Bronchial epithelial cell (primary cell): ENCODE measurements around the gene APOC3. TPM values are rescaled to one million over a fixed set of nuclear protein-coding genes. Genes with fewer than 3 reads are reported as not detected.

Experiments
- DNase-seq: peaks from one replicate; pipeline ENCODE4 v3.0.0-alpha.2; 2010; ENCODE audit warnings: low read depth
- FAIRE-seq: peaks from 2 replicates; lab custom pipeline; 2011; peaks lifted over from hg19 to GRCh38; lab: Jason Lieb, UNC
- H3K27me3 ChIP-seq: 2 replicates; pipeline ENCODE4 v1.5.1; 2011; ENCODE audit warnings: low read length; ENCODE audit not compliant: control insufficient read depth, insufficient read depth
- H3K36me3 ChIP-seq: 2 replicates; pipeline ENCODE4 v1.5.1; 2011; ENCODE audit warnings: low read length; ENCODE audit not compliant: control insufficient read depth, insufficient read depth
- H3K4me3 ChIP-seq: 2 replicates; pipeline ENCODE4 v1.5.1; 2011; ENCODE audit warnings: mild to moderate bottlenecking, low read depth, low read length, control low read depth
- CTCF ChIP-seq: IDR thresholded peaks from 2 replicates; pipeline ENCODE4 v1.5.1; 2011; ENCODE audit warnings: mild to moderate bottlenecking, moderate library complexity, low read length, control low read depth, inconsistent platforms; ENCODE audit not compliant: insufficient read depth, severe bottlenecking
- total RNA-seq: library from RNA; depleted of rRNA; stranded (reverse); fragments of >200 nt; gene quantifications from 2 replicates; pipeline ENCODE4 v1.2.1, GENCODE V29; 2014

The APOC3 gene
- total RNA-seq = not detected in 2 replicates

GRCh38 chr11:116829525-116830183, at the start of gene APOC3:
Gene APOC3 (plus strand): TSS chr11:116829907. CDS start chr11:116830583, 676 bp downstream.
- H3K36me3 ChIP-seq = no peaks in the 10 kb centered on the region
- no peaks in the 10 kb centered on the region for H3K27me3 ChIP-seq
- TF ChIP-seq CTCF = no peak
- FAIRE-seq (no peak), DNase-seq (no peak)
- H3K4me3 ChIP-seq = no peak within 1 kb of the TSS

- peaks cover 43% of the 10 kb centered on the region for H3K36me3 ChIP-seq
- no peak for FAIRE-seq
- no peak overlapping the region for H3K4me3 ChIP-seq
- TF ChIP-seq CTCF = no peak
- peak; percentile 73 for DNase-seq
- H3K27me3 ChIP-seq = no peaks in the 10 kb centered on the region
Measured at GRCh38 chr11:116782728-116783127, 47.0 kb upstream of the APOC3 start.

- no peaks in the 10 kb centered on the region for H3K27me3 ChIP-seq
- TF ChIP-seq CTCF = no peak
- DNase-seq = no peak
- FAIRE-seq = no peak
- H3K36me3 ChIP-seq = peaks cover 25% of the 10 kb centered on the region
- no peak overlapping the region for H3K4me3 ChIP-seq
Measured at GRCh38 chr11:116786326-116786725, 43.4 kb upstream of the APOC3 start.

GRCh38 chr11:116786966-116787365, 42.7 kb upstream of the APOC3 start:
- no peaks in the 10 kb centered on the region for H3K27me3 ChIP-seq
- no peak for TF ChIP-seq CTCF
- no peak for FAIRE-seq
- peak overlapping the region; percentile 86 for H3K4me3 ChIP-seq
- peaks cover 24% of the 10 kb centered on the region for H3K36me3 ChIP-seq
- DNase-seq = no peak

GRCh38 chr11:116787436-116787785, 42.3 kb upstream of the APOC3 start:
- Histone ChIP-seq H3K4me3 (peak overlapping the region; percentile 86), H3K36me3 (peaks cover 21% of the 10 kb centered on the region), H3K27me3 (no peaks in the 10 kb centered on the region)
- no peak for TF ChIP-seq CTCF
- no peak for FAIRE-seq
- DNase-seq = peak; percentile 10
